Suprapubic skin (tissue), 4 donors: ENCODE results near the gene CDH7.

ENCODE experiments used
- CTCF ChIP-seq, 2 donors: fragments of 200-600 bp in 1 of 2; fragments of 450-650 bp in 1 of 2; sonication (generic) in 1 of 2; IDR thresholded peaks; one replicate each; pipeline ENCODE4 v1.5.1; 2016 to 2019; ENCODE audit warnings: antibody characterized with exemption in 2 of 2, mild to moderate bottlenecking in 1 of 2, moderate library complexity in 1 of 2
- POLR2A ChIP-seq, 2 donors: fragments of 450-650 bp; IDR thresholded peaks; one replicate each; pipeline ENCODE4 v1.6.1; 2017; ENCODE audit warnings: antibody characterized with exemption in 2 of 2, mild to moderate bottlenecking in 2 of 2, moderate library complexity in 2 of 2
- POLR2AphosphoS5 ChIP-seq, 3 donors: sonication (generic); formaldehyde crosslinking; IDR thresholded peaks; one replicate each; pipeline ENCODE4 v1.6.1; 2017; ENCODE audit warnings: antibody characterized with exemption in 3 of 3

DNA sequence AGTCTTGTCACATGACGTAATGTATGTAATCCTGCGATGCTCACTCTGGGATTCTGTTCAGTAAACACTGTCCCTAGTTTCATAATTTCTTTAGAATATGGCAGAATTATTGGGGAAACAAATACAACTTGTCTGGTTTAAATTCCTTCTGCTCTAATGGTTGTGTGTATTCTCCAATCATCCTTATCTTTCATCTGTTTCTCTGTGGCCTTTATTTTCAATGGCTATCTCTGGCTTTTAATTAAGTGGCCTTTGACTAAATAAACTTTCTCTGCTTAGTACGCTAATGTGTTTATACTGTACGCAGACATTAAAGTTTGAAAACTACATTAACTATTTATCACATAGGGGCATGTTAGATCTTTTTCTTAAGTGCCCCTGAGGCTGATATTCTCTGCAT is 40.9 kb downstream of the CDH7 start:
- no peak for TF ChIP-seq CTCF (IDR thresholded peaks at IDR 0.05)
- TF ChIP-seq POLR2AphosphoS5 (IDR thresholded peaks at IDR 0.05): no peak
- TF ChIP-seq POLR2A (IDR thresholded peaks at IDR 0.05): no peak
